MG63 (cell line): ENCODE measurements around the gene TNFSF15. TPM values are rescaled to one million over a fixed set of nuclear protein-coding genes. Genes with fewer than 3 reads are reported as not detected.

Source experiments
- DNase-seq: peaks from one replicate; pipeline ENCODE4 v3.0.0-alpha.2; 2020
- H3K27me3 ChIP-seq: fragments of 250-450 bp; sonication (Bioruptor Pico); 2 replicates; pipeline ENCODE4 v1.5.1; 2020; ENCODE audit warnings: mild to moderate bottlenecking, moderate library complexity
- H3K36me3 ChIP-seq: fragments of 250-450 bp; sonication (Bioruptor Pico); 2 replicates; pipeline ENCODE4 v1.5.1; 2020; ENCODE audit warnings: mild to moderate bottlenecking, moderate library complexity
- H3K4me3 ChIP-seq: fragments of 250-450 bp; sonication (Bioruptor Pico); 2 replicates; pipeline ENCODE4 v1.5.1; 2020; ENCODE audit warnings: mild to moderate bottlenecking, moderate library complexity
- H3K9me3 ChIP-seq: fragments of 250-450 bp; sonication (Bioruptor Pico); 2 replicates; pipeline ENCODE4 v1.5.1; 2020; ENCODE audit warnings: mild to moderate bottlenecking, moderate library complexity
- total RNA-seq: library from RNA; depleted of rRNA; stranded (reverse); fragments of >200 nt; shearing (Covaris generic); gene quantifications from 2 replicates; pipeline ENCODE4 v1.2.3, GENCODE V29; 2014; ENCODE audit warnings: low replicate concordance

Gene TNFSF15
- total RNA-seq, 1 experiment from 2014 or later: 0.20 TPM

GRCh38 chr9:114803479-114804265 lies 2.2 kb downstream of the TNFSF15 start:
- DNase-seq: no peak
- H3K9me3 ChIP-seq: no peaks in the 10 kb centered on the region
- no peaks in the 10 kb centered on the region for H3K36me3 ChIP-seq
- no peak overlapping the region for H3K4me3 ChIP-seq
- no peaks in the 10 kb centered on the region; the same call in 1 of the 2 replicates for H3K27me3 ChIP-seq

- no peaks in the 10 kb centered on the region; the same call in 1 of the 2 replicates for H3K27me3 ChIP-seq
- DNase-seq: no peak
- no peaks in the 10 kb centered on the region for H3K36me3 ChIP-seq
- no peak overlapping the region for H3K4me3 ChIP-seq
- H3K9me3 ChIP-seq: no peaks in the 10 kb centered on the region
Measured at GRCh38 chr9:114799925-114800324, 5.9 kb downstream of the TNFSF15 start.

GRCh38 chr9:114799441-114799840 lies 6.4 kb downstream of the TNFSF15 start:
- H3K4me3 ChIP-seq: no peak overlapping the region
- no peaks in the 10 kb centered on the region; the same call in 1 of the 2 replicates for H3K27me3 ChIP-seq
- no peaks in the 10 kb centered on the region for H3K36me3 ChIP-seq
- H3K9me3 ChIP-seq: no peaks in the 10 kb centered on the region
- DNase-seq: no peak

- Histone ChIP-seq H3K9me3 (no peaks in the 10 kb centered on the region), H3K36me3 (no peaks in the 10 kb centered on the region), H3K4me3 (no peak overlapping the region), H3K27me3 (no peaks in the 10 kb centered on the region; the same call in 1 of the 2 replicates)
- DNase-seq: no peak
Measured at GRCh38 chr9:114798780-114799427, 6.9 kb downstream of the TNFSF15 start.

- no peaks in the 10 kb centered on the region for H3K9me3 ChIP-seq
- no peak overlapping the region for H3K4me3 ChIP-seq
- no peak for DNase-seq
- H3K27me3 ChIP-seq: no peaks in the 10 kb centered on the region; the same call in 1 of the 2 replicates
- no peaks in the 10 kb centered on the region for H3K36me3 ChIP-seq
Measured at GRCh38 chr9:114798101-114798500, 7.7 kb downstream of the TNFSF15 start.

- Histone ChIP-seq H3K27me3 (no peaks in the 10 kb centered on the region), H3K4me3 (no peak overlapping the region), H3K9me3 (no peaks in the 10 kb centered on the region), H3K36me3 (no peaks in the 10 kb centered on the region)
- no peak for DNase-seq
Measured at GRCh38 chr9:114792396-114792795, 13.4 kb downstream of the TNFSF15 start.

- no peak for DNase-seq
Measured at GRCh38 chr9:114791736-114792135, 14.1 kb downstream of the TNFSF15 start.

GRCh38 chr9:114791312-114791711 lies 14.5 kb downstream of the TNFSF15 start:
- no peaks in the 10 kb centered on the region for H3K36me3 ChIP-seq
- no peaks in the 10 kb centered on the region for H3K27me3 ChIP-seq
- no peak overlapping the region for H3K4me3 ChIP-seq
- no peak for DNase-seq
- H3K9me3 ChIP-seq: no peaks in the 10 kb centered on the region

More at GRCh38 chr9:114791736-114792135, 14.1 kb downstream of the TNFSF15 start:
- Histone ChIP-seq H3K36me3 (no peaks in the 10 kb centered on the region), H3K9me3 (no peaks in the 10 kb centered on the region), H3K27me3 (no peaks in the 10 kb centered on the region), H3K4me3 (no peak overlapping the region)

- H3K4me3 ChIP-seq: no peak overlapping the region
- no peak for DNase-seq
- H3K36me3 ChIP-seq: no peaks in the 10 kb centered on the region
- no peaks in the 10 kb centered on the region for H3K9me3 ChIP-seq
- H3K27me3 ChIP-seq: no peaks in the 10 kb centered on the region
Measured at GRCh38 chr9:114790521-114790920, 15.3 kb downstream of the TNFSF15 start.

- Histone ChIP-seq H3K4me3 (no peak overlapping the region), H3K36me3 (no peaks in the 10 kb centered on the region), H3K9me3 (no peaks in the 10 kb centered on the region), H3K27me3 (no peaks in the 10 kb centered on the region)
- DNase-seq: no peak
Measured at GRCh38 chr9:114789006-114789405, 16.8 kb downstream of the TNFSF15 start.

GRCh38 chr9:114787781-114788498 lies 17.9 kb downstream of the TNFSF15 start:
- Histone ChIP-seq H3K36me3 (no peaks in the 10 kb centered on the region), H3K4me3 (no peak overlapping the region), H3K27me3 (no peaks in the 10 kb centered on the region), H3K9me3 (no peaks in the 10 kb centered on the region)
- DNase-seq: no peak

- DNase-seq: no peak
- no peaks in the 10 kb centered on the region for H3K36me3 ChIP-seq
- H3K27me3 ChIP-seq: no peaks in the 10 kb centered on the region
Measured at GRCh38 chr9:114787214-114787613, 18.6 kb downstream of the TNFSF15 start.

GRCh38 chr9:114785866-114786650 lies 19.8 kb downstream of the TNFSF15 start:
- H3K4me3 ChIP-seq: no peak overlapping the region
- H3K27me3 ChIP-seq: no peaks in the 10 kb centered on the region
- no peaks in the 10 kb centered on the region for H3K9me3 ChIP-seq
- H3K36me3 ChIP-seq: no peaks in the 10 kb centered on the region
- DNase-seq: peak; percentile 49

More at GRCh38 chr9:114787214-114787613, 18.6 kb downstream of the TNFSF15 start:
- no peak overlapping the region for H3K4me3 ChIP-seq
- no peaks in the 10 kb centered on the region for H3K9me3 ChIP-seq

- H3K36me3 ChIP-seq: no peaks in the 10 kb centered on the region
- no peak overlapping the region for H3K4me3 ChIP-seq
- no peaks in the 10 kb centered on the region for H3K27me3 ChIP-seq
- no peak for DNase-seq
- H3K9me3 ChIP-seq: no peaks in the 10 kb centered on the region
Measured at GRCh38 chr9:114784721-114785279, 21.0 kb downstream of the TNFSF15 start.

GRCh38 chr9:114782586-114782985 lies 23.3 kb downstream of the TNFSF15 start:
- no peak for DNase-seq
- no peaks in the 10 kb centered on the region for H3K36me3 ChIP-seq
- no peaks in the 10 kb centered on the region for H3K27me3 ChIP-seq
- H3K9me3 ChIP-seq: no peaks in the 10 kb centered on the region
- no peak overlapping the region for H3K4me3 ChIP-seq

- Histone ChIP-seq H3K9me3 (no peaks in the 10 kb centered on the region), H3K27me3 (no peaks in the 10 kb centered on the region), H3K36me3 (no peaks in the 10 kb centered on the region), H3K4me3 (no peak overlapping the region)
- peak; percentile 90 for DNase-seq
Measured at GRCh38 chr9:114779352-114779845, 26.4 kb downstream of the TNFSF15 start.
